Lower lobe of right lung (tissue), 2 donors: Measurements from ENCODE around the gene FGF14. TPM values are rescaled to one million over a fixed set of nuclear protein-coding genes. Genes with fewer than 3 reads are reported as not detected.

Source experiments
- ATAC-seq, 2 donors: fragments of 200-7000 bp; cut with Tn5 transposase; one replicate each; pipeline ENCODE4 v1.9.1; 2020 to 2022; ENCODE audit warnings: mild to moderate bottlenecking in 2 of 2, moderate library complexity in 2 of 2
- DNase-seq: peaks from one replicate; pipeline ENCODE4 v3.0.0-alpha.2; 2020
- H3K27ac ChIP-seq: fragments of 200-600 bp; one replicate; pipeline ENCODE4 v1.8.0; 2022
- H3K27me3 ChIP-seq: fragments of 200-600 bp; one replicate; pipeline ENCODE4 v1.8.0; 2022; ENCODE audit warnings: low read depth
- H3K36me3 ChIP-seq: fragments of 200-600 bp; one replicate; pipeline ENCODE4 v1.8.0; 2022; ENCODE audit warnings: mild to moderate bottlenecking
- H3K4me1 ChIP-seq: fragments of 200-600 bp; one replicate; pipeline ENCODE4 v1.8.0; 2022
- H3K4me3 ChIP-seq: fragments of 200-600 bp; one replicate; pipeline ENCODE4 v1.8.0; 2022; ENCODE audit warnings: mild to moderate bottlenecking
- H3K9me3 ChIP-seq: fragments of 200-600 bp; one replicate; pipeline ENCODE4 v1.8.0; 2022
- CTCF ChIP-seq: fragments of 200-600 bp; IDR thresholded peaks from one replicate; pipeline ENCODE4 v1.8.0; 2022; ENCODE audit warnings: antibody characterized with exemption, mild to moderate bottlenecking
- intact Hi-C: fragments of 100-400 bp; cut with DNase I; formaldehyde crosslinking; loops from one replicate; pipeline ENCODE4 v1.11.0; 2022
- total RNA-seq: library from RNA; stranded (reverse); fragmentation: NEBNext Ultra II Directional; extraction: Animal tissue kit (Norgen Biotek cat#: 25700); gene quantifications from one replicate; pipeline ENCODE4 v1.2.1, GENCODE V29; 2021
- donor health status: DM: no; HTN: yes; CAD: no; lungs with severe emphysema.

FGF14 gene
- total RNA-seq, 1 donor from 2014 or later: 5.0 TPM

GRCh38 chr13:102380012-102380411 is 21.8 kb downstream of the FGF14 start:
- no peak for TF ChIP-seq CTCF
- DNase-seq (no peak), ATAC-seq (no peak)
- Histone ChIP-seq H3K27ac (no peak overlapping the region), H3K4me3 (no peak overlapping the region), H3K9me3 (no peaks in the 10 kb centered on the region), H3K36me3 (no peaks in the 10 kb centered on the region), H3K27me3 (no peaks in the 10 kb centered on the region), H3K4me1 (no peaks in the 10 kb centered on the region)
- intact Hi-C loops: no loop called here

- Histone ChIP-seq H3K4me3 (no peak overlapping the region), H3K27me3 (no peaks in the 10 kb centered on the region), H3K9me3 (no peaks in the 10 kb centered on the region), H3K27ac (no peak overlapping the region), H3K4me1 (no peaks in the 10 kb centered on the region), H3K36me3 (no peaks in the 10 kb centered on the region)
- intact Hi-C loops: no loop called here
- no peak for TF ChIP-seq CTCF
- DNase-seq (no peak), ATAC-seq (no peak)
Measured at GRCh38 chr13:102376318-102376717, 25.5 kb downstream of the FGF14 start.

GRCh38 chr13:102374726-102375125 is 27.1 kb downstream of the FGF14 start:
- H3K36me3 ChIP-seq: no peaks in the 10 kb centered on the region
- H3K27me3 ChIP-seq: no peaks in the 10 kb centered on the region
- no peak overlapping the region for H3K4me3 ChIP-seq
- no peaks in the 10 kb centered on the region for H3K9me3 ChIP-seq
- no peak overlapping the region for H3K27ac ChIP-seq
- DNase-seq: no peak
- TF ChIP-seq CTCF: no peak
- H3K4me1 ChIP-seq: no peaks in the 10 kb centered on the region
- no peak for ATAC-seq
- intact Hi-C loops: no loop called here

- DNase-seq (no peak), ATAC-seq (no peak)
- no peak overlapping the region for H3K27ac ChIP-seq
- H3K9me3 ChIP-seq: no peaks in the 10 kb centered on the region
- H3K4me3 ChIP-seq: no peak overlapping the region
- no peaks in the 10 kb centered on the region for H3K27me3 ChIP-seq
- H3K4me1 ChIP-seq: no peaks in the 10 kb centered on the region
- intact Hi-C loops: no loop called here
- no peak for TF ChIP-seq CTCF
- no peaks in the 10 kb centered on the region for H3K36me3 ChIP-seq
Measured at GRCh38 chr13:102374233-102374632, 27.6 kb downstream of the FGF14 start.

GRCh38 chr13:102373221-102373620 is 28.6 kb downstream of the FGF14 start:
- H3K9me3 ChIP-seq: no peaks in the 10 kb centered on the region
- ATAC-seq (no peak), DNase-seq (no peak)
- H3K4me3 ChIP-seq: no peak overlapping the region
- no peaks in the 10 kb centered on the region for H3K27me3 ChIP-seq
- TF ChIP-seq CTCF: no peak
- no peaks in the 10 kb centered on the region for H3K36me3 ChIP-seq
- intact Hi-C loops: no loop called here
- no peaks in the 10 kb centered on the region for H3K4me1 ChIP-seq
- H3K27ac ChIP-seq: no peak overlapping the region

- Histone ChIP-seq H3K4me3 (no peak overlapping the region), H3K27me3 (no peaks in the 10 kb centered on the region), H3K36me3 (no peaks in the 10 kb centered on the region), H3K4me1 (no peaks in the 10 kb centered on the region), H3K9me3 (no peaks in the 10 kb centered on the region), H3K27ac (no peak overlapping the region)
- DNase-seq (no peak), ATAC-seq (no peak)
- intact Hi-C loops: no loop called here
- TF ChIP-seq CTCF: no peak
Measured at GRCh38 chr13:102369302-102369701, 32.5 kb downstream of the FGF14 start.
